ENCODE data around the gene RPIA.

- no peak for TF ChIP-seq CTCF (IDR thresholded peaks at IDR 0.05)
- no peak for TF ChIP-seq POLR2A (IDR thresholded peaks at IDR 0.05)
Observed at GRCh38 chr2:88770016-88770415, 78.5 kb downstream of the RPIA start.

Data from testis (tissue), 2 donors.